Fibroblast of skin of right quadriceps (primary cell): ENCODE results near the gene TMEM52.

Experiments used
- DNase-seq: peaks from one replicate; pipeline ENCODE4 v3.0.0-alpha.2; 2013

Gene TMEM52

DNA sequence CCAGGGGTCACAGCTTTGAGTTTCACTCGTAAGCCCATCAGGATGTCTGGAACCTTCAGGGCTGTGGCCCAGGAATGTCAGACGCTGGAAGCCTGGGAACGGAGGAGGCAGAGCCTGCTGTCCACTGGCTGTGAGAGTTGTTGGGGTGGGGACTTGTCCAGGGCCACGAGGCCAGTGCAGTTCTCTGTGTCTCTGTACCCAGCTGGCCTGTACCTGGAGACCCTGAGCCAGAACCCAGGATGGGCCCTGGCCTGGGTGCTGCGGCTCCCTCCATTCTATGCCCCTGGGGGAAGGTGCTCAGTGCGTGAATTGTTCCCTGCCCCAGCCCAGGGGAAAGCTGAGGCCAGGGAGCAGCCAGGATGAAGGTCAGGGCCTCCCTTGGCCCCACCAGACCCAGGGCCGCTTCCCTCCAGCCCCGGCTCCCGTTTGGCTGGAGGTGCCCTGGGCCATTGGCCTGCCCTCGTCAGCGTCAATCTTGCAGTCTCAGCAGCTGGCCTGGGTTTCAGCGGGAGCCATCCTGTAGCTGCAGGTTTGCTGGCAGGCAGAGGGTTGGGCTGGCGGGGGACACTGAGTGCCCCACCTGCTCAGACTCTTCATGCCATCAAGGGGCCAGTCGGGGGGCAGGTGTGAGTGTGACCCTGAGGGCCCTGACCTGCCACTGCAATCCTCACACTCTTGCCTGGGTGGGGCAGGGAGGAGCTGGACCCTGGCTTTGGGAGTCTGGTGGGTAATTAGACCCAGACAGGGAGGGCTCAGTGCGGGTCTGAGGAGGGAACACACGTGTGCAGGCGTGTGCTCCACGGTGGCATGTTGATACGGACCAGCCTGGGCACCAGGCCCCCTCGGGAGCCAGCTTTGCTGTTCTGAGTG, 4.7 kb downstream of the TMEM52 start:
- no peak for DNase-seq

- no peak for DNase-seq
Measured at GRCh38 chr1:1911350-1912041, 7.6 kb downstream of the TMEM52 start.

GRCh38 chr1:1910651-1911331, 8.3 kb downstream of the TMEM52 start:
- DNase-seq = no peak

- DNase-seq = no peak
Measured at GRCh38 chr1:1910033-1910465, 9.0 kb downstream of the TMEM52 start.

GRCh38 chr1:1908506-1908791, 10.6 kb downstream of the TMEM52 start:
- no peak for DNase-seq

DNA sequence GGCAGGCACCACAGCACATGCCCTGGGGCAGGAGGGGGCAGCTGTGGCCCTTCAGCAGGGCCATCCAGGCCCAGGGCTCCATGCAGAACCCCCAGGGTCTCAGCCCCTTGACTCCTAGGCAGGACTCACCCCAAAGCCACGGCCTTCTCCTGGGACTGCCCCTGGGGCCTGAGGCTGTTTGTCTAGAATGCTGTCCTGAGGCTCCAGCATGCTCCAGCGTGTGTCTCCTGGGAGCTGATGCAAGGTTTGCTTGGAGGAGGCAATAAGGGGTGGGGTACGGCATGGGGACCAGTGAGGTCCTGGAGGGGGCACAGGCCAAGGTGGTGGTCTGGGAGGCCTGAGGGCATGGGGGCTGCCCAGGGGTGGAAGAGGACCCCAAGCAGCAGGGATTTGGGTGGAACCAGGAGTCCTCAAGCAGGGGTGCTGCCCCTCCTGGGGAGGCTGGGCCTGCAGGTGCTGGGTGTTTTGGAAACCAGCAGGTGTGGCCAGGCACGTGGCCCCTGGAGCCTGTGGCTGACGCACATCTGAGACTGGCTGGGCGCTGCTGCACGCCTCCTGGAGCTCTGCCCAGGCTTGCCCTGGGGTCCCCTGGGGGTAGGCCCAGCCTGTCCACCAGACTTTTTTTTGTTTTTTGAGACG, 11.9 kb downstream of the TMEM52 start:
- peak; percentile 21 for DNase-seq

DNA sequence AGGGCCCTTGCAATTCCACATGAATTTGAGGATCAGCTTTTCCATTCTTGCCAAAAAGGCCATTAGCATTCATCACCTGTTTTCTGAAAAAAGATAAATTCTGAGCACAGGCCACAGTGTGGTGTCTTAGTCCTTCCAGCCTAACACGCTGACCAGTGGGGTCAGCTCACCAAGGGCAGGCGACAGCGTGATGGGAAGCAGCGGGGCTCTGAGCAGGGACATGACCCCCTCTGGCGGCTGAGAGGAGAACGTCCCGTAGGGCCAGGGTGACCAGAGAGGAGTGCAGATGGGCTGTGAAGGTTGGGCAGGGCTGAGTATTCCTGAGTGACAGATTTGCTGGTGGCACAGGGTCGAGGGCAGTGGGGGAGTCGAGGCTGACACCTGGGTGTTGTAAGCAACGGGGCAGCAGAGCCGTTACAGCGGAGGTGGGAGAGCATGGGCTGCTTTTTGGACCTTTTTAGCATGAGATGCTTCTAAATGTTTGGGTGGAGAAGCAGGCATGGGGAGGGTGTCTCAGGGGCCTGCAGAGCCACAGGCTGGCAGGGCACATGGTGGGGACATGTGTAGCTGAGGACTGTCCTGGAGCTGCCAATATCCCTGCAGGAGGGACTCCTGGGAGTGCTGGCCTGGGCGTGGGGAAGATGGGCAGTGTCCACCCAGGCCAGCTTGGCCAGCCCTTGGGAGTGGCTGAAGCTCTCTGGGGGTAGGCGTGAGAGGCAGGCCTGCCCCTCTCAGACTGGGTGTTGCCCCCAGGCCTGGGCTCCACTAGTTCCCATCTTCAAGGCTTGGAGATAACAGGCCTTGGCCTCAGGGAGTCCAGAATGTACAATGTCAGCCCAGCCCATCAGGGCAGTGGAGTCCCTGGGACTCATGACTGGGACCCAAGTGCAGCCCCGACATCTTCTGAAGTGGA, 12.6 kb downstream of the TMEM52 start:
- DNase-seq = peak; percentile 59

DNA sequence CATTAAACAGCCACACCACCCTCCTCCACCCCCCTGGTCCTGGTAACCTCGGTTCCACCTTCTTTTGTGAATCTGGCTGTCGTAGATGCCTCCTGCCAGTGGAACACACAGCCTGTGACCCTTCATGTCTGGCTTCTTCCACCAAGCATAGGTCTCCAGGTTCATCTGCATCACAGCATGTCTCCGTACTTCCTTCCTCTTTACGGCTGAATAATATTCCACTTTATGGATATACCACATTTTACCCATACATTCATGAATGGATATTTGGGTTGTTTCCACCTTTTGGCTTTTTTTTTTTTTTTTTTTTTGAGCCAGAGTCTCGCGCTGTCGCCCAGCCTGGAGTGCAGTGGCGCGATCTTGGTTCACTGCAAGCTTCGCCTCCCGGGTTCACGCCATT, 15.9 kb downstream of the TMEM52 start:
- DNase-seq = no peak

- no peak for DNase-seq
Measured at GRCh38 chr1:1901641-1902294, 17.3 kb downstream of the TMEM52 start.

DNA sequence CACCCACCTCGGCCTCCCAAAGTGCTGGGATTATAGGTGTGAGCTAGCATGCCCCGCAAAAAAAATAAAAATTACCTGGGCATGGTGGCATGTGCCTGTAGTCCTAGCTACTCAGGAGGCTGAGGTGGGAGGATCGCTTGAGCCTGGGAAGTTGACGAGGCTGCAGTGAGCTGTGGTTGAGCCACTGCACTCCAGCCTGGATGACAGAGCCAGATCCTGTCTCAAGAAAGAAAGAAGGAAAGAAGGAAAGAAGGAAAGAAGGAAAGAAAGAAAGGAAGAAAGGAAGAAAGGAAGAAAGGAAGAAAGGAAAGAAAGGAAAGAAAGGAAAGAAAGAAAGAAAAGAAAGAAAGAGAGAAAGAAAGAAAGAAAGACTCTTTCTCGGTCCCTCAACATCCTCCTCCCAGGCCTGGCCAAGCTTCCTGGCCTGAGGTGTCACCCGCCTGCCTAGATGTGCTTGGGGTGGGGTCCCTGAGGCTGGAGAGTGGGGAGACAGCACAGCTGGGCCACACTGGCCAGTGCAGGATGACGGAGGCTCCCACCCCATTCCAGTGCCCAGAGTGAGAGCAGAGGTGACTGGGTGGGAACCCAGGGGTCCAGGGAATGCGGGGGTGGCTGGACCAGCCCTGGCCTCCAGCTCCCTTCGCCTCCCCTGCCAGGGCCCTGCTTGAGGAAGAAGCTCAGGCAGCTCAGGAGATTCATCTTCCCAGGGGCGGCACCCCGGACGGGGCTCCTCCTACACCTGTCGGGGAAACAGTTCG, 18.0 kb downstream of the TMEM52 start:
- no peak for DNase-seq

- DNase-seq = no peak
Measured at GRCh38 chr1:1899967-1900327, 19.1 kb downstream of the TMEM52 start.

- DNase-seq = no peak
Measured at GRCh38 chr1:1899266-1899966, 19.7 kb downstream of the TMEM52 start.

- DNase-seq = no peak
Measured at GRCh38 chr1:1898246-1898933, 20.7 kb downstream of the TMEM52 start.

DNA sequence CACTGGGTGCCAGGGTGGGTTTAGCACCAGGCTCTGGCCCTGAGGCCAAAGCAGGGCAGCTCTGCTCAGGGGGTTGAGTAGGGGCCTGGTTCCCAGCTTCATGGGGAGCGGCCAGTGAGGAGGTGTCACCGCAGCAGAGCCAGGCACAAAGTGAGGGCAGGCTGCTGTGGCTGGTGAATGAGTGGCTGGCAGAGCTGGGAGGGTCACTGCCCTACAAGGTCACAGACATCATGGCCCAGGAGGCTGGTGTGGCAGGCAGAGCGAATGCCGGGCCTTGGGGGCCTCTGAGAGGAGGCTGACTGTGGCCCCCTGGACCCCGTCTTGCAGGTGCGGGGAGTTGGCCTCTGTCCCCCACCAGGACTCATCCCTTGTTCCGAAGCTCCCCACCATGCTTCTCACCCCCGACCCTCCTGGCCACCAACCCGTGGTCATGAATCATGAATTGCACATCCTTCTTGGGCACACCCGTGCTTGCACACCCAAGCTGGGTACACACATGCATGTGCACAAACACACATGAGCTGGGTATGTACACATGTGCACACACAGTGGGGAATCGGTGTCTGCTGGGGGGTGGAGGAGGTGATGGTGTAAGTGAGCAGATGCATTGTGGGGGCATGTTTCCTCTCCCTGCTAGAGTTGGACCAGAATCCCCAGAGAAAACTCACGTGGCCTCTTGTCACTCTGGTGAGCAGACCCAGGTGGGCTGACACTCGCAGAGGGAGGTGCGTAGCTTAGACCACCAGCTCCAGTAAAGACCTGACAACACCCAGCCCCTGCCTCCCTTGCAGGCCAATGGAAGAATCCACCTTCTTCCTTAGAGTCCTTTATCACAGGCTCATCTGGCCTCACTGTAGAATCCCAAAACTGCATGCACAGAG, 23.4 kb downstream of the TMEM52 start:
- no peak for DNase-seq

DNA sequence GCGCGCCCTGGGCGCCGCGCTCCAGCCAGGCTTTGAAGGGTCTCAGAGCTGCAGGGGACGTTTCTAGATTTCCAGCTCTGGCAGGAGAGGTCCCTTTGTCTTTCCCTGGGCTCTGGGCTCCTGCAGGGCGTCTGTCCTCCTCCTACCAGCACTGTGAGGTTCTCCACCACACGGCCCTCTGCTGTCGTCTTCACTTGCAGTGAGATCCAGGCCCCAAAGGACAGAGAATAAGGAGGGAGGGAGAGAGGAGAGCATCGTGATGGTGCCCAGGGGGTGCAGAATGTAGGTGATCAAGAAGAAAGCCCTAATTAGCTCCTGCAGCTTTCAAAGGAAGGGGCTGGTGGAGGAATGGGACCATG, 24.0 kb downstream of the TMEM52 start:
- DNase-seq = no peak

DNA sequence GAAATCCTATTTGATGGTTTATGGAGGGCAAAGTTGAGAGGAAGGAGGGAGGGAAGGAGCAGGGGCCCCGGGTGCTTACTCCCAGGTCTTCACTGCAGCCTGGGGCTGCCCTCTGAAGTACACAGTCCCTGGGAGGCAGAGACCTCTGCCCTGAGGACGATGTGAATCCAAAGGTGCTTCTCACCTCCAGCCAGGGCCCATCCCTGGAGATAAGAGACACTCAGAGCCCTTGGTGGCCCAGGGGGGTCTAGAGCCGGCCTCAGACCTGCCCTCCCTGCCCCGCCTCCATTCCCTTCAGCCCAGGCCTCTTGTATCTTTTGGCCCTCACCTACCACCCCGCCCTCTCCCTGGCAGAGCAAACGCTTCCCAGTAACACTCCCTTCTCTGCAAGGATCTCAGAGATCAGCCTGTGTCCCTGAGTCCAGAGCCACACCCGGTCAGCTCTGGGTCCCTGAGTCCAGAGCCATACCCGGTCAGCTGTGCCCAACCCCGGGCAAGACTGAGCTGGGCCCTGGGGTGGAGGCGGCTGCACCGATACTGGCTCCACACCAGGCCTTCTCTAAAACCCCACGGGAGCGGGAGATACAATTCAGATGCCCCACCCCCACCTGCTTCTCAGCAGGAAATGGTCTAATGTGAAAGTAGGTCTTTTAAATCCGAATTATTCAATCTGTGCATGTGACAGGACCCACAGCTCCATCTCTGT, 24.6 kb downstream of the TMEM52 start:
- no peak for DNase-seq

GRCh38 chr1:1893997-1894353, 25.1 kb downstream of the TMEM52 start:
- no peak for DNase-seq

GRCh38 chr1:1893291-1893985, 25.6 kb downstream of the TMEM52 start:
- DNase-seq = no peak
